ENCODE data around the gene ADTRP.
A peak's percentile ranks its signal among the peaks of the same experiment; 100 is the strongest.
"Not testable (repeated sequence)": the region's sequence is repeated elsewhere in the genome, so short reads cannot be mapped to it uniquely, and the experiment has no call there.

Gene ADTRP

DNA sequence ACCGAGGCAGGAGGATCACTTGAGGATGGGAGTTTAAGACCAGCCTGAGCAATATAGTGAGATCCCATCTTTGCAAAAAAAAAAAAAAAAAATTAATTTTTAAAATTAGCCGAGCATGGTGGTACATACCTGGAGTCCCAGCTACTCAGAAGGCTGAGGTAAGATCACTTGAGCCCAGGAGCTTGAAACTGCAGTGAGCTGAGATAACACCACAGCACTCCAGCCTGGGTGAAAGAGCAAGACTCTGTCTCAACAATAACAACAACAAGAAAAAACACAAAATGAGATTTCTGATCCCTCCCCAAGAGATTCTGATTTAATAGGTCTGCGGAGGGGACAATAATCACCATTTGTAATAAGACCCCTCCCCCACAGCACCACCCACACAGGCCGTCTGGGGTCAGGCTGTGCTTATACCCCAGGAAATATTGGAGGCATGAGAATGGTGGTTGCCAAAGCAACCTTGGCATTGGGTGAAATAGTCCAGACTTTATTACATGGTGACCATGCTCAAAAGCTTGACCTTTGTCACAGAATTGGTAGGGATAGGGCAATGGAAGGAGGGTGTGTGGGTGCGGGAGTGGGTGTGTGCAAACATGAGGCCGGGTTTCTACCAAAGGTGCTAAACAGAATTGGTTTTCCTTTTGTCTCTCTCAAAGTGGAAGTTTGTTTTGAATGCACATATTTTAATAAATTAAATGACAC lies 24.4 kb upstream of the ADTRP start:
- no peak for DNase-seq

GRCh38 chr6:11800531-11800930 lies 21.9 kb upstream of the ADTRP start:
- DNase-seq: not testable (repeated sequence)

GRCh38 chr6:11798538-11798937 lies 19.9 kb upstream of the ADTRP start:
- no peak for DNase-seq

GRCh38 chr6:11798096-11798495 lies 19.5 kb upstream of the ADTRP start:
- no peak for DNase-seq

GRCh38 chr6:11796829-11797228 lies 18.2 kb upstream of the ADTRP start:
- DNase-seq: no peak

GRCh38 chr6:11795403-11795802 lies 16.8 kb upstream of the ADTRP start:
- no peak for DNase-seq

GRCh38 chr6:11793277-11793676 lies 14.7 kb upstream of the ADTRP start:
- DNase-seq: no peak

- peak; percentile 11 for DNase-seq
Measured at GRCh38 chr6:11791354-11792107, 12.9 kb upstream of the ADTRP start.

- no peak for DNase-seq
Measured at GRCh38 chr6:11789744-11790143, 11.1 kb upstream of the ADTRP start.

DNA sequence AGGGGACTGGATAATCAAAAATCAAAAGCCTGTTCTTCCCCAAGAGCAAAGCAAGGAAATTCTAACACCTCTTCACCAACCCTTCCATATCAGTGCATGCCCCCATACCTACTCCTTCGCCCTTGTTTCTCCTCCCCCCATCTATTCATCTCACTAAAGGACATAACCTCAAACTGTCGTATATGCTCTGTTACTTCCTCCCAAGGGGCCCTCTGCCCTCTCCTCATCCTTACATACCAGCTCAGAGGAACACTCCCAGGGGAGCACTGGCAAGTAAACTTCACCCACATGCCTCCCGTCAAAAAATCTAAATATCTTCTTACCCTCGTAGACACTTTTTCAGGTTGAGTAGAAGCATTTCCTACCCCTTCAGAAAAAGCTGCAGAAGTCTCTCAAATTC lies 9.4 kb upstream of the ADTRP start:
- DNase-seq: no peak

DNA sequence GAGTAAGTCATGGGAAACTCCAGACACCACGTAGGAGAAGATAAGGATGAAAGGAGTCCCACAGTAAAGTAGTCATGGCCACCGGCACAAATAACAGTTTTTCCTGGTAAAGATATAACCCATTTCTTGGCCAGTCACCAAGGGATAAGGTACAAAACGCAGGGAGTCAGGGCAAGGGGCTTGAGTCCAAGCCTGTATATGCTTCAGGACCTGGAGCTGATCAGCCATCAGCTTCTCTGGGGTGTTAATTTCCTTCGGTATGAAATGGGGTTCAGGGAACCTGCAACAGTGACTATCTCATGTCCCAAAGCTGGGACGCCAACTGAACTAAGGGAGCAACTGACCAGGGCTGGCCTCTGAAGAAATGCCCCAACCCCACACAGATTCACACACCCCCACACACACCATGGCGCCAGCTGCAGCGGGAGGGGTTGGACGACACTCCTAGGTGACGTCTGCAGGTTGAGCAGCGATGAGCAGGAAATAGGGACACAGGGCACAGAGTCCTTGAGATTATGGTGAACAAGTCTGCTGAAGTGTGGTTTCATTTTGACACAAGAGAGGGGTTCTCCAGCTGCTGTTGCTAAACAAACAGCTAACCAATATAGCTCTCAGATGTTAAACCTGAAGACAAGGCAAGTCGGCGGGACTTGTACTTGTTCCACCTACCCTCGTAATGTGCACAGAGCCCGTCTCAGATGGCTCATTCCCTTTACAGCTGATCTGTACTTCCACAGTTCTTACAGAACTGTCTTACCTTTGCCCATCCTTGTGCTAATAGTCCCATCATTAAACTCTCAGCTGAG lies 7.4 kb upstream of the ADTRP start:
- peak; percentile 41 for DNase-seq

- DNase-seq: peak; percentile 34
Measured at GRCh38 chr6:11785415-11785773, 6.8 kb upstream of the ADTRP start.

- DNase-seq: no peak
Measured at GRCh38 chr6:11784341-11784740, 5.7 kb upstream of the ADTRP start.

DNA sequence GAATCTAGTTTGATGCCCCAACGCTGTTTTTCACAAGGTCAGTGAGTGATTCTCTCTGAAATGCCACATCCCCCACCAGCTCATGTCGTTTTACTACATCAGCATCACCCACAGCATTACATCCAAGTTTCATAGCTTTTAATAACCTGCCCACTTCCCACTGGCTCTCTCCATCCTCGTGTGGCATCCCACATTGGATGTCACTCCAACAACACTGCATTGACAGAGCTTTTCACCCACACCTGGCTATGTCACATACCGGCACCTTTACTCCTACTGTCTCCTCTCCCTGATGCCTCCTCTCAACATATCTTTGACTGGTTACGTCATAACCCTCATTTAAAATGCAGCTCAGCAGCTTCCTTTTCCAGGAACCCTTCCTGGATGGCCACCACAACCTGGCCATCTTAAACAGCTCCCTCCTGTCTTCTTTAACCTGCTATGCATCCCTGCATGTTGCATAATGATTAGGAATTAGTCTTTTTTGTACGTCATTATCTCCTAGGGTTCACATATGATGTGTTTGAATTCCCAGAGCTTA lies 5.0 kb upstream of the ADTRP start:
- DNase-seq: no peak

DNA sequence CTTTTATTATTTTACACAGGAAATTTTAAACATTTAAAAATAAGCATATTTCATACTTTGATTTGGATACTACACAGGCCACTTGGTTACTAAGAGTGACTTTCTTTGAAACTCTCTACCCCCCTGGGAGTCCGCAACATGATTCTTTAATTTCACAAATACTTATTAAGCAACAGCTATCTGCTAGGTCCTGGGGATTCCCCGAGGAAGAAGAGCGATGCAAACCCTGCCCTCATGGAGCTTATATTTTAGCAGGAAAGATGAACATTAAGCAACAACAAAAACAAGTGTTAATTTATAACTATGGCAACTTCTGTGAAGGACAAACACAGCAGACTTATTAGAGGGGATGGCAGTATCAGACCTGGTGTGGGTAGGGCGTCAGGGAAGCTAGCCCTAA lies 3.9 kb upstream of the ADTRP start:
- no peak for DNase-seq

DNA sequence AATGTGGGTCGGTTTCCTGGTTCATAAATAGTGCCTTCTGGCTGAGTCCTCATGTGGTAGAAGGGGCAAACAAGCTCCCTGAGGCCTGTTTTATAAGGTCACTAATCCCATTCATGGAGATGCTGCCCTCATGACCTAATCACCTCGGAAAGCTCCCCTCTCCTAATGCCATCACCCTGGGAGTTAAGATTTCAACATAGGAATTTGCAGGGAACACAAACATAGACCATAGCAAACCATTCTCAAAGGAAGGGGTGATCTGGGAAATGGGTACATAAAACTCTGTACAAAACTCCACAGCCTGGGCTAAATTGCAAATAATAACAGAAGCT lies 1.5 kb upstream of the ADTRP start:
- DNase-seq: no peak

DNA sequence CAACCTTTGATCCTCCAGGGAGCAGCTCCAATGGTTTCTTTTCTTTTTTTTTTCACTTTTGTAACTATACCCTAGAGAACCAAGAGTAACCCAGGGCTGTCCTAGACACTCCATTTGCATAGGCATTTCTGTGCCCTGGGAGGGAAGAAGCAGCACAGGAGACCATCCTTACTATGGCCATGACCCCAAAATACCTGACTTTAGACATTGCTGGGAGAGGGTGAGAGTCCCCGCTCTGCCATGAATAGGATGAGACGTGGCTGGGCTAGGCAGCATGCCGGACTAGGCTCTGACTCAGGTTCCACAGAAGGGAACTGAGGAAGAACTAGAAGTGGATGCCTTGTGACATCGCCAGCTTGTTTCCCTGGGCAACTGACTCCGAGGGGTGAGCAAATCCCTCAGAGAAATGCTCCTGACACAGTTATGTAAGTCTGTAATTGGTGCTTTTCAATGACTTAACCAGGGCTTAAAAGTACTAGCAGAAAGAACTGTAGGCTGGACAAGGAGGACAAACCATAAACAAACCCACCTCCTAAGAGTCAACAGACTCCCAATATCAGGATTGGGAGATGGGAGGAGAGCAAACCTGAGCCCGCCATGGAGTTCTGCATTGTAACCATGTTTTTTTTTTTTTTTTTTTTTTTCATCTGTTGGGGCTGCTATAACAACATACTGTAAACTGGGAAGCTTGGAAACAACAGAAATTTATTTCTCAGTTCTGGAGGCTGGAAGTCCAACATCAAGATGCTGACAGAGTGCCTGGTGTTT lies 910 bp upstream of the ADTRP start:
- no peak for DNase-seq

DNA sequence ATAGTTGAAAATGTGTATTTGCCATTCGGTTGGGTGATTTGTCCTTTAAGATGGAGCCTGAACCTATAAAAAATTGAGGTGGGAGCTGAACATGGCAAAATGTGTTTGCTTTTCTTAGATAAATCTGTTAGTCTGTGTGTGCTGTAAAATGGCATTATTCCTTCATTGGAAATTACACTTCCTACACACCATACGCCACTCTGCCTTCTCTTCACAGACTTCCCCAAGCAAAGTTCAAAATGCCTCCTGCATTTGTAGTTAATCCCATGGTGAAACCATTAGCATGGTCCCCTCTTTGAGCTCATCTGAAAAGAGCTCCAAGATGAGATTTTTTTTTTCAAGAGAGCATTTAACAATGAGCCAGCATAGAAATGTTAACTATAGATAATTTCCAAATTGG lies 567 bp downstream of the ADTRP start:
- DNase-seq: no peak

DNA sequence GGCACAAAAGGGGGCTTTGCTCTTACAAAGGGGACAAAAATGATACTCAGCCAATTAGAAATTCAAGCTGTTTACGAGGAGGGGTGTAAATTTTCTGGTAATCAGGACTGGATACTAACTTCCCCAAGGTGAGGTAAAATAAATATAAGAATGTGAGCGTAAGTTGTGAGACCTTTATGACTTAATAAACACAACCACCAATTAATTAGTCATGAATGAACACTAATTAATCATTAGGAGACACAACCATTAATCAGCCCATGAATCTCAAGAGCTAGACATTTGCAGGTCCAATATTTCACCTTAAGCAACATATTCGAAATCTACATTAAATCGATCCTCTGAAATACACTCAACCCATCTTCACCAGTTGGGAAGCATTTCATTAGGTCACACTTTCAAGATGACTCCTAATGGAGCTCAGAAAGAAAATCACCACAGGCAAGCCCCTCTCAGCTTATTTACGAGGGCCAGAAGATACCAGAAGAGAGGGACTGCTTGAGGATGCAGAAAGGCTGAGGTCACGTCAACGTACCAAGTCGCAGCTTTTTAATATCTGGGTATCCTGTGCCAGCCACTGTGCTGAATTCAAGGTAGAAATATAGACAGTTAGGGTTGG lies 2.7 kb downstream of the ADTRP start:
- no peak for DNase-seq

DNA sequence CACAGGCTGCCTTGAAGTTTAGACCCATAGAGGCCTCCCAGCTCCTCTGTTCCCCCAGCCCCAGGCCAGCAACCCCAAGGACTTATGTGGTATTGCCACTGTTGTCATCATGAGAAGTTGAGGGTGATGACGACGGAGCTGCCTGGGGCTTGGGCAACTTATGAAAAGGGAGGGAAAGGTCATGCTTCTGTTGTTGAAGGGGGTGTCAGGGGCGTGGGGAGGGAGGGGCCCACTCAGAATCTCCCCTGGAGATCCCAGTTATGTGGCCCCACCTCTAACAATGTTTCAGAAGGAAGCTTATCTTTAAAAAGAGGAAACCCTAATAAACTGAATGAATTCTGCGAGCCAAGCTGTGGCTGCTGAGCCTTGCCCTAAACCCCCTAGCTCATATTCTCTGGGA lies 4.2 kb downstream of the ADTRP start:
- no peak for DNase-seq

DNA sequence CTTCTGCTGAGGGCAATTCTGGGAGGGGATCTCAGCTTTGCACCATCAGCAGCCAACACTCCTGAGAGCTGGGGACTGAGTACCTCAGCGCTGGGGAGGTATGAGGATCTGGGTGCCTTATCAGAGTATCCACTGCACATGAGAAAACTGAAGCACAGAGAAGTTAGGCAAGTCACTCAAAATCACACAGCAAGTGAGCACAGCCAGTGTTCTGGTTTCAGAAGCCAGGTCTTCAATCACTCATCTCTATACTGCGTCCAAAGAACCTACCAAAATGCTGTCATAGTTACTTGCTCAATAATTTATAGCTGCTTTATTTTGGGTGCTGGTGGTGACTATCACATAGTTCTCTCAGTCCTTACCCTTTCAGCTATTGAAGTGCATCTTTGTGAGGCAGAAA lies 5.0 kb downstream of the ADTRP start:
- no peak for DNase-seq

- no peak for DNase-seq
Measured at GRCh38 chr6:11773013-11773412, 5.6 kb downstream of the ADTRP start.

All from CD4-positive, alpha-beta T cell treated with Interleukin-17A for 4 hours (primary cell).